CD4-positive, alpha-beta T cell treated with Interleukin-10 for 1 hour (primary cell): ENCODE data around the gene STEAP1B.
"Not testable (repeated sequence)": the region's sequence is repeated elsewhere in the genome, so short reads cannot be mapped to it uniquely, and the experiment has no call there.

Source experiments
- DNase-seq: peaks from one replicate; pipeline ENCODE4 v3.0.0-alpha.2; 2020

The STEAP1B gene

GRCh38 chr7:22499888-22500689 is at the start of gene STEAP1B:
TSS of gene STEAP1B (minus strand) at chr7:22500188. CDS start at chr7:22494855, 5,333 bp downstream.
- peak; percentile 83 for DNase-seq

- no peak for DNase-seq
Observed at GRCh38 chr7:22549051-22549450, 49.1 kb upstream of the STEAP1B start.

DNA sequence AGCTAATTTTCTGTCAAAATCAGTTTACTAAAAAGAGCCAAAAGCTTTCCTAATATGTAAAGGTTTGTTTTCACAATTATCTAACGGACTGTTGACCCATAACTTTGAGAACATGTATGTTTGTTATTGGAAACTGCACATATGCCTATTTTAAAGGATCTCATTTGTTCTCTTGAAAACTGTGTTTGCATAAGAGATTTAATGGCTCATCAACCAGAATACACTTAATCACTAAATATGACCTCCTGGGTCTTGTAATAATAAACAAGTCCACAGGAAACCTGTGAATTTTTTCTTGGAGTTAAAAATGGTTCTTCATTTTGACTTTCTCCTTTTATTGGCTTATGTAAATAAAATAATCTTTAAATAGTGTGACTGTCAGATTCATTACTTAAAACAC is 48.3 kb upstream of the STEAP1B start:
- DNase-seq, result no peak

GRCh38 chr7:22546769-22547168 is 46.8 kb upstream of the STEAP1B start:
- DNase-seq, result no peak

GRCh38 chr7:22545529-22545928 is 45.5 kb upstream of the STEAP1B start:
- DNase-seq, result no peak

- DNase-seq, result no peak
Observed at GRCh38 chr7:22544245-22544644, 44.3 kb upstream of the STEAP1B start.

DNA sequence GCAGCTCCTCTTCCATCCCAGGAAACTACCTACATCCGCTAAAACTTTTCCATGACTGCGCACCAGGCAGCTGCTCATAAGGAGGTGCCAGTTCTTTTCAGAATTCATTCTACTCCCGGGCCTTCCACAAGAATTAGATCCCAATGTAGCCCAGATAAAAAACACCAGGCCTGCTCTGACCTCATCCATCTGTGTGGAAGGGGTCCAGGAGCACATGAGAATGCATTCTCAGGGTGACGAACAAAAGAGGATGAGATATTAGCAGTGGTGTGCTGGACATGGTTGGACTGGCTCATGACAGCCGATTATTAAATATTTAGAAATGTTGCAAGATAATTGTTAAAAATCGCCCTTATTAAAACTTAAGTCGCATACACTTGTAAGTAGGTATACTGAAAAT is 43.2 kb upstream of the STEAP1B start:
- no peak for DNase-seq

DNA sequence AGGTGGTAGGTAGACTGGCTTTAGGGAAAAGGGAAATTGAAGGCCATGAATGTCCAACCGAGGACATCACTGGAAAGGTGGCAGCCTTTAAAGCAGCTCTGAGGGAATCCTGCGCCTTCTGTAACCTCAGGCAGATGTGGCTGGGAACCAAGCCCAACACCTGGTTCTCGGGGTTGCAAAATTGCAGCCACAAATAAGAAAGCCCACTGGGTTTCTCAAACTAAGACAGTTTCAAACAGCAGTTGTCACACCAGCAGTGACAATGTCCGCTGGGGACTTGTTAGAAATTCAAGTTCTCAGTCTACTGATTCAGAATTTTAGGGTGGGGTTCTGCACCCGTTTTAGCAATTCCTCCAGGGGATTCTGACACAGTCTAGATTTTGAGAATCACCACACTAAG is 42.7 kb upstream of the STEAP1B start:
- DNase-seq, result no peak

DNA sequence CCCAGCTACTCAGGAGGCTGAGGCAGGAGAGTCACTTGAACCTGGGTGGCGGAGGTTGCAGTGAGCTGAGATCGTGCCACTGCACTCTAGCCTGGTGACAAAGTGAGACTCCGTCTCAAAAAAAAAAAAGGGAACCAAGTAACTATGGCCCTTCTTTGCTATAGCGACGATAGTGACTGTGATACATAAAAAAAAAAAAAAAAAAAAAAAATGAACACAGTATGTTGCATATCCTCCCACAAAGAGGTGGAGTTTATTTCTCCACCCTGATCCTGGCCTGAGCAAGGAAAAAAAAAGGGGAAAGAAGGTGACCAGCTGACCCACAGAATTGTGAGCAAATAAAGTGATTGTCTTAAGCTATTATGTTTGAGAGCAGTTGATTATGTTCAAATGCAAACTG is 42.3 kb upstream of the STEAP1B start:
- no peak for DNase-seq

GRCh38 chr7:22541789-22542188 is 41.8 kb upstream of the STEAP1B start:
- no peak for DNase-seq

- not testable (repeated sequence) for DNase-seq
Observed at GRCh38 chr7:22528537-22528936, 28.5 kb upstream of the STEAP1B start.

- DNase-seq, result not testable (repeated sequence)
Observed at GRCh38 chr7:22524353-22524947, 24.5 kb upstream of the STEAP1B start.

DNA sequence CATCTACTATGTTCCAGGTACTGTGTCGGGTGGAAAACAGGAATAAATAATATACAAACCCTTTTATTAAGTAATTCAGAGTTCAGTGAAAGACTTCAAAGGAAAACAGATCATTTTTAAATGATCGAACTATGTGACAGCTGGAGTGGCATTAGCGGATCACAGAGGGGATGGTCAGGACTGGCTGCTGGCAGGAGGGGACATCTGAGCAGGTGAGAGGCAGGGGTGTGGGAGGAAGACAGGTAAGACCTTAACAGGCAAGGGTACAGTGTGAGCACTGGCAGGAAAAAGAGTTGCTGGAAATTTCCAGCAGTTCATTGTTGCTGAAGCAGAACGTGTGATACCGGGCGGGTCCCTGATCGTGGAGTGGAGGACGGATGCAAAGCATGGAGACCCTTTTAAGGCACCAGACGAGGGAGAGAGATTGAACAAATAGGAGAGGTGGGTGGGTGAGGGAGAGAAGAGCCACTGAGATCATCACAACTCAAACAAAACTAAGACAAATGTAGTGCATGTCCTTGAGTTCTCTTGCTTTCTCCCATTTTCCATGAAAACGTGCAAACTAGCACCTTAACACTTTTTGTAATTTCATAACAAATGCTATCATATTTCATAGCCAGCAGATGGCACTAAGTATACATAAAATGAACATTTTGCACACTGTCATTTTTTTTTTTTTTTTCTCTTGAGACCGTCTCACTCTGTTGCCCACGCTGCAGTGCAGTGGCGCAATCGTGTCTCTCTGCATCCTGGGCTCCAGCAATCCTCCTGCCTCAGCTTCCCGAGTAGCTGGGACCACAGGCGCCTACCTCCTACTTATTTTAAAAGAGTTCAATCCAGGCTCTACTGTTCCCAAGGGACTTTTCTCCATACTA is 23.7 kb upstream of the STEAP1B start:
- DNase-seq, result not testable (repeated sequence)

- not testable (repeated sequence) for DNase-seq
Observed at GRCh38 chr7:22519560-22519959, 19.6 kb upstream of the STEAP1B start.

DNA sequence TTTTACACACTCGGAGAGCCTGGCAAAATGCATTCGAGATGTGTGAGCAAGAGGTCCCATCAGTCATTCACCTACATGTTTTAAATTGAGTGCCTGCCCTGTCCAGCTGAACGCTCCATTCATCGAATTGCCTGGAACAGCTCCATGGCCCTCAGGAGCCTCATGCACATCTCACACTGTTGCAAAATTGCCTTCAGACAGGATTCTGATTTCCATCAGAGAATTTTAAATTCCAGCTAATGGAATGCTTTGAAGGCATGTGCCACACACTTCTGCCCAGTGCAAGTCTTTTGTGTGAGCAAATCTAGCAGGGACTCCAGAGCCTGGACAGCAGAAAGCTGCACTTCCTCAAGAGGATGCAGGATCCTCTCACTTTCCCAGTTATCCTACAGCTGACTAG is 17.0 kb upstream of the STEAP1B start:
- not testable (repeated sequence) for DNase-seq

GRCh38 chr7:22514963-22515362 is 15.0 kb upstream of the STEAP1B start:
- DNase-seq, result not testable (repeated sequence)

DNA sequence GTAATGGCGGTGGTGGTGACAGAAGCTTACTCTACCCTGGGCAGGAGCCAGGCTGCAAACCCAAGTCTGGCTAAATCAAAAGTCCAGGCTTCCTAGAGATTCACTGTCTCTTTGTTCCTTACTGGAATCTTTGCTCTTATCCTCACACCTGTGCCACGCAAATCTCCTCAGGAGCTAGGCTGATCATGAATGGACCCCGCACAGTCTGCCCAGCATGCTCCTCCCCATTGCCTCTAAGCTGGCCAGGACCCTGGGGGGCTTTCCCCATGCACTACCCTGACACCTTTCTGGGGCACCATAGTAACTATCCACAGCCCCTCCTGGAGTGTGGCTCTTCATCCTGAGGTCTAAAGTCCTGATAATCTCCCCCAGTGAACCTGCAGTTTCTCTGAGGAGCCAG is 7.3 kb upstream of the STEAP1B start:
- not testable (repeated sequence) for DNase-seq

DNA sequence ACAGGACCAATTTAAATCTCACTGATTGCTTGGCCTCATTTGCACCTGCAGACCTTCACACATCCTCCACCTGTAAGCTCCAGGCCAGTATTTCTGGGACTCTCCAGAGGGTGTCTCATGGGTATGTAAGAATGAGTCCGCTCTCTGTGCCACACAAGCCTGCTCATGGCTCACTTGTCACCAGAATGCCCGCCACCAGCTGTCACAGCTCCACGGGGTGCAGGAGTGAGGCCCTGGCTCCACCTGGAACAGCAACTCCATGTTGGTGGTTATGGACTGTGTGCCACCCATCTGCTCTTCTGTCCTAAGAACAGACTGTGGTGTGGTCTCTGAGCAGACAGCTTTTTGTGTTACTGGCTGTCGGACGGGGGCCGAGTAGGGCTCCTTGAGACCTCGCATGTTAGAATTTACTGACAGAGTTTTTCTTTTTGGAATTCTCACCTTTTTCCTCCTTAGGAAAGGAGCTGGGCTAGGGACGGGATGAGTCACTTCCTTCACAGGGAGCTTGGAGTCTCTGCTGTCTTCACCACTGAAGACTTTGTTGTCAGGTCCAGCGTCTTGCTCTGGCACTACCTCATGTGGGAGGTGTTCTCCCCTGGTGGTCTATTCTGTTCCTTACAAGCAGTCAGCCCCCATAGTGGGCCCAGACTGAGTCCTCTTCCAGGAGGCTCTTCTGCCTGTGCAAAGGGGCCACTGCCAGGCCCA is 6.5 kb upstream of the STEAP1B start:
- DNase-seq, result not testable (repeated sequence)

DNA sequence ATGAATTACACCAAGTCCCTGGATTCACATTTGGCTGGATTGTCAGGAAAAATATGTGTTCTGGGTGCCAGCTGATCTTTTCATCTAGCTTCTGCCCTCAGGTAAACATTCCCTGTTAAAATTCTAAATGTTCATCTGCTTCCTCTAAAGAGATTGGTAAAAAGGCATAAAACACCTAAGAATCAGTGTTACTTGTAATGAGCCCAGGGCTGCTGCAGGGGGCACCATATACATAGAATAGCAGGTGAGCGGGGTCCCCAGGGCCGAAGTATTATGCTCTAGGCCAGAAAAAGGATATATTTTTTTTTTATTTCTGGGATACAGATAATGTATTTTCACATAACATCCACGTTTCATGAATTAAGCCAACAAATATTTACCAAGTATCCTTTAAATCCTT is 4.5 kb upstream of the STEAP1B start:
- not testable (repeated sequence) for DNase-seq

- not testable (repeated sequence) for DNase-seq
Observed at GRCh38 chr7:22502104-22502503, 2.1 kb upstream of the STEAP1B start.

GRCh38 chr7:22501336-22501735 is 1.3 kb upstream of the STEAP1B start:
- DNase-seq, result peak; percentile 37

DNA sequence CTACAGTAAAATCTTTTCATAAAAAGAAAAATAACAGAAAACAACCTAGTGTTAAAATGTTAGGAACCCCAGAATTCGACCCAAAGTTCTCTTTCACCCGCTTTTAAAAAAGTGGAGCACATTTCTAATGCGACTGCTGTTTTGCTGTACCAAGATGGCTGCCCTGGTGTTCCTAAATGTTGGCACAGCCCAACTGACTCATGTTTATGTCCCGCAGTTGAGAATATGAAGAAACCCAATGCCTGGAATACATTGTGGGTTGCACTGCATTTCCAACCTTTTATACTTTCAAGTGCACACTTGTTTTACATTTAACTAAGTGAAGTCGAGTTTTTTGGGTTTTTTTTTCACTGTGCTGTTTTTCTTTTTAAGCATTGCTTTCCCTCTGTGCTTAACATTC is 944 bp downstream of the STEAP1B start:
- DNase-seq, result no peak

DNA sequence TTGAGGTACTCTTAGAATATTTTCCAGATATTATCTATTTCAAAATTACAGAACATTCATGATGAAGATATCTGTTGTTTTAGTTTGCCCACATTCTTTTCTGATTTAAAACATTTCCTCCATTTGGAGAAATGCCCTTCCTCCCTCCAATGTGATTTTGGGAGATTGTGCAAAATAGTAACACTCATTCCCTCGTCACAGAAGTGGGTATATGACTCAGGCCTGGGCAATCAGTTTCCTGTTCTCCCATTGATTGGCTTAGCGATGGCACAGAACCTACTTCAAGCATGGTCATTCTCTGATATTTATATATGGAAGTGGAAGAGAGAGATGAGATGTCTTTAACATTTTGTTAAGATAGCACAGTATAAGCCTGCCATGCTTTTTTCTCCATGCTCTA is 3.1 kb downstream of the STEAP1B start:
- not testable (repeated sequence) for DNase-seq
